ENCODE results near the gene ZSWIM3. TPM values are rescaled to one million over a fixed set of nuclear protein-coding genes. Genes with fewer than 3 reads are reported as not detected.

The ZSWIM3 gene
- total and polyA plus RNA-seq, 2 of the 13 experiments (the other 11 are each of a cell fraction or from before 2014, with no cell fraction given) = 5.2 to 5.8 TPM

GRCh38 chr20:45812157-45813005 is 45.0 kb upstream of the ZSWIM3 start, which contains the start of gene UBE2C (continued):
- TF ChIP-seq FOXP4 (CRISPR knock-in tag; IDR thresholded peaks at IDR 0.05) (0 out of 2 replicates have a peak, but pooled peaks have one; percentile 31), ZNF83 (CRISPR knock-in tag; IDR thresholded peaks at IDR 0.05; ENCODE audit: borderline replicate concordance) (peak; percentile 91; the same call in 1 of the 2 replicates), POGK (CRISPR knock-in tag; conservative IDR thresholded peaks at IDR 0.05) (peak; percentile 97), ZNF891 (CRISPR knock-in tag; IDR thresholded peaks at IDR 0.05) (peak; percentile 64; the same call in 1 of the 2 replicates), KDM6A (CRISPR knock-in tag; IDR thresholded peaks at IDR 0.05; ENCODE audit: low read depth) (no peak), MBNL3 (CRISPR knock-in tag; conservative IDR thresholded peaks at IDR 0.05) (no peak), KLF11 (CRISPR knock-in tag; IDR thresholded peaks at IDR 0.05) (no peak), KLF15 (CRISPR knock-in tag; IDR thresholded peaks at IDR 0.05; ENCODE audit: borderline replicate concordance) (no peak), THAP11 (CRISPR knock-in tag; IDR thresholded peaks at IDR 0.05) (0 out of 2 replicates have a peak, but pooled peaks have one; percentile 29), SMAD9 (CRISPR knock-in tag; IDR thresholded peaks at IDR 0.05) (no peak), PHF21A (CRISPR knock-in tag; IDR thresholded peaks at IDR 0.05) (0 out of 2 replicates have a peak, but pooled peaks have one; percentile 3), ZEB1 (IDR thresholded peaks at IDR 0.05; ENCODE audit: insufficient replicate concordance, low read depth) (peak; percentile 42), ZNF3 (CRISPR knock-in tag; IDR thresholded peaks at IDR 0.05) (no peak), ZMYM3 (CRISPR knock-in tag; IDR thresholded peaks at IDR 0.05) (0 out of 2 replicates have a peak, but pooled peaks have one; percentile 30), CREM (IDR thresholded peaks at IDR 0.05) (peak; percentile 67), CREM (CRISPR knock-in tag; IDR thresholded peaks at IDR 0.05) (0 out of 2 replicates have a peak, but pooled peaks have one; percentile 25), TBL1XR1 (IDR thresholded peaks at IDR 0.05; ENCODE audit: borderline replicate concordance, low read length, partially characterized antibody) (no peak), ZNF468 (CRISPR knock-in tag; IDR thresholded peaks at IDR 0.05) (peak; percentile 98), ZNF432 (CRISPR knock-in tag; IDR thresholded peaks at IDR 0.05; ENCODE audit: borderline replicate concordance) (no peak), ZNF17 (CRISPR knock-in tag; IDR thresholded peaks at IDR 0.05) (no peak), RBM22 (optimal IDR thresholded peaks at IDR 0.05; ENCODE audit: low read length) (peak; percentile 89), KDM5A (IDR thresholded peaks at IDR 0.05; ENCODE audit: borderline replicate concordance, low read length) (peak; percentile 65; the same call in 1 of the 2 replicates), ZNF768 (CRISPR knock-in tag; IDR thresholded peaks at IDR 0.05) (peak; percentile 47; the same call in 1 of the 2 replicates), MIER3 (CRISPR knock-in tag; IDR thresholded peaks at IDR 0.05; ENCODE audit: borderline replicate concordance) (no peak), TRIM22 (IDR thresholded peaks at IDR 0.05) (no peak), IKZF1 (IDR thresholded peaks at IDR 0.05) (no peak), DR1 (CRISPR knock-in tag; IDR thresholded peaks at IDR 0.05) (peak; percentile 71), ZSCAN12 (CRISPR knock-in tag; IDR thresholded peaks at IDR 0.05) (no peak)

Measured in HepG2 (cell line).